HepG2 (cell line): Measurements from ENCODE around the gene LGALS1. TPM values are rescaled to one million over a fixed set of nuclear protein-coding genes. Genes with fewer than 3 reads are reported as not detected.
A peak's percentile ranks its signal among the peaks of the same experiment; 100 is the strongest.

Source experiments
- ATAC-seq: fragments of 200-7000 bp; cut with Tn5 transposase; 3 replicates; pipeline ENCODE4 v1.9.1; 2020; ENCODE audit warnings: mild to moderate bottlenecking, moderate library complexity
- BruUV-seq: library from RNA; stranded (reverse); fragments of 400-500 nt; replicated peaks from 2 replicates; lab custom pipeline; 2021; lab: Mats Ljungman, UMichigan
- CTCF ChIA-PET: fragments of 300-600 bp; formaldehyde crosslinking; extraction: SDS; loops from one replicate; lab custom pipeline; 2021; ENCODE audit warnings: low total read pairs, inconsistent platforms, low intra/inter-chr PET ratio; lab: Yijun Ruan, JAX
- POLR2A ChIA-PET: fragments of 350-600 bp; sonication (Branson Sonifier 250); formaldehyde crosslinking; loops from one replicate; lab custom pipeline; 2020; ENCODE audit warnings: antibody characterized with exemption, inconsistent platforms; lab: Yijun Ruan, JAX
- DNase-seq: peaks from one replicate; pipeline ENCODE4 v3.0.0-alpha.2; 2015; ENCODE audit warnings: low spot score
- FAIRE-seq: peaks from 3 replicates; lab custom pipeline; 2011; peaks lifted over from hg19 to GRCh38; lab: Jason Lieb, UNC
- H2AFZ ChIP-seq: one replicate; pipeline ENCODE4 v1.6.1; 2011; ENCODE audit warnings: low read length, inconsistent platforms
- H3K27ac ChIP-seq: fragments of 300-600 bp; 3 replicates; pipeline ENCODE4 v1.8.0; 2011; ENCODE audit warnings: mixed run types, mild to moderate bottlenecking, mixed read lengths, low read length, inconsistent platforms; ENCODE audit not compliant: insufficient read depth; ENCODE audit errors: extremely low read length
- H3K27me3 ChIP-seq, 2 experiments: fragments of 200-600 bp in 1 of 2; 2 replicates in 1 of 2; 3 replicates in 1 of 2; pipeline versions ENCODE4 v1.6.0 to v1.8.0; 2011; ENCODE audit warnings: low read length in 2 of 2, mild to moderate bottlenecking in 2 of 2, moderate library complexity in 2 of 2, inconsistent platforms in 1 of 2; ENCODE audit not compliant: insufficient read depth in 2 of 2, control insufficient read depth in 1 of 2
- H3K36me3 ChIP-seq, 2 experiments: fragments of 200-600 bp in 1 of 2; replicated peaks in 1 of 2; 2 replicates in 1 of 2; 3 replicates in 1 of 2; pipeline versions ENCODE4 v1.5.1 to v1.8.0; 2011; ENCODE audit warnings: low read length in 2 of 2, inconsistent platforms in 1 of 2; ENCODE audit not compliant: insufficient read depth in 2 of 2, control insufficient read depth in 1 of 2
- H3K4me1 ChIP-seq: 2 replicates; pipeline ENCODE4 v1.5.1; 2012; ENCODE audit warnings: low read length, inconsistent platforms; ENCODE audit not compliant: insufficient read depth
- H3K4me2 ChIP-seq: 2 replicates; pipeline ENCODE4 v1.6.0; 2011; ENCODE audit warnings: low read depth, low read length, inconsistent platforms
- H3K4me3 ChIP-seq, 3 experiments: fragments of 200-600 bp in 1 of 3; sonication (generic), shearing (Covaris generic) in 1 of 3; replicated peaks in 1 of 3; 2 replicates each; pipeline ENCODE4 v1.5.1; 2011 to 2016; ENCODE audit warnings: low read length in 3 of 3, inconsistent platforms in 2 of 3, low read depth in 2 of 3, mild to moderate bottlenecking in 2 of 3, control low read depth in 1 of 3, mixed read lengths in 1 of 3; ENCODE audit not compliant: insufficient read depth in 1 of 3
- H3K79me2 ChIP-seq: one replicate; pipeline ENCODE4 v1.6.1; 2011; ENCODE audit warnings: low read length, inconsistent platforms; ENCODE audit not compliant: insufficient read depth
- H3K9ac ChIP-seq: 2 replicates; pipeline ENCODE4 v1.6.0; 2011; ENCODE audit warnings: mild to moderate bottlenecking, low read depth, low read length, inconsistent platforms; ENCODE audit not compliant: insufficient read depth
- H3K9me3 ChIP-seq: 2 replicates; pipeline ENCODE4 v1.5.1; 2012; ENCODE audit warnings: mild to moderate bottlenecking, low read length
- H4K20me1 ChIP-seq: 2 replicates; pipeline ENCODE4 v1.6.0; 2011; ENCODE audit warnings: inconsistent platforms, mild to moderate bottlenecking, low read length, moderate library complexity; ENCODE audit not compliant: insufficient read depth
- BRCA1 ChIP-seq: sonication (generic); formaldehyde crosslinking; IDR thresholded peaks from 2 replicates; pipeline ENCODE4 v1.4.0; 2020; ENCODE audit warnings: missing genetic modification reagents
- KDM6A ChIP-seq: IDR thresholded peaks from 2 replicates; pipeline ENCODE4 v1.6.1; 2016; ENCODE audit warnings: low read depth
- NR2F2 ChIP-seq: IDR thresholded peaks from 2 replicates; pipeline ENCODE4 v1.6.1; 2012; ENCODE audit warnings: low read depth, inconsistent platforms, borderline replicate concordance
- SSRP1 ChIP-seq: IDR thresholded peaks from 2 replicates; pipeline ENCODE4 v1.6.1; 2016; ENCODE audit warnings: control low read depth
- ZBTB42 ChIP-seq: sonication (generic); formaldehyde crosslinking; IDR thresholded peaks from 2 replicates; pipeline ENCODE4 v1.5.0; 2020; ENCODE audit warnings: mild to moderate bottlenecking, missing genetic modification reagents
- ZMYM4 ChIP-seq: sonication (generic); formaldehyde crosslinking; IDR thresholded peaks from 2 replicates; pipeline ENCODE4 v1.8.1; 2023; ENCODE audit warnings: mild to moderate bottlenecking, missing genetic modification reagents
- ZNF430 ChIP-seq: sonication (generic); formaldehyde crosslinking; IDR thresholded peaks from 2 replicates; pipeline ENCODE4 v1.9.0; 2021; ENCODE audit warnings: mild to moderate bottlenecking, missing genetic modification reagents
- ZNF619 ChIP-seq: sonication (generic); formaldehyde crosslinking; IDR thresholded peaks from 2 replicates; pipeline ENCODE4 v1.4.0; 2020; ENCODE audit warnings: mild to moderate bottlenecking, missing genetic modification reagents
- WGBS: methylation state at CpG from one replicate; pipeline ENCODE4 v1.1.6; 2017; ENCODE audit warnings: low lambda C conversion rate; 5-methylcytosine and 5-hydroxymethylcytosine counted together
- in situ Hi-C: cut with HindIII; loops from 2 replicates; pipeline ENCODE4 v1.10.0; 2017; ENCODE audit warnings: low pct_unique_long_range_greater_than_20kb; ENCODE audit not compliant: extremely low pct_ligation_motif_present
- intact Hi-C: fragments of 100-400 bp; cut with micrococcal nuclease; formaldehyde crosslinking; loops from one replicate; pipeline ENCODE4 v1.10.0; 2022; ENCODE audit not compliant: unreplicated experiment
- polyA plus RNA-seq, 8 experiments: library from polyadenylated mRNA; depleted of rRNA in 3 of 8; stranded (reverse) in 7 of 8; unstranded in 1 of 8; fragments of >200 nt; fragmentation: Illumina TruSeq in 4 of 8; extraction: Trizol in 4 of 8; gene quantifications; 2 replicates each; pipeline versions ENCODE4 v1.2.1 to v1.2.3, GENCODE V29; 2011 to 2016; ENCODE audit warnings: low read depth in 4 of 8, missing spikeins in 1 of 8, mixed read lengths in 1 of 8; ENCODE audit not compliant: insufficient read depth in 1 of 8
- total RNA-seq, 5 experiments: library from RNA; depleted of rRNA; stranded (reverse); fragments of >200 nt; fragmentation: Illumina TruSeq; extraction: Trizol; gene quantifications; 2 replicates each; pipeline ENCODE4 v1.2.3, GENCODE V29; 2016; ENCODE audit warnings: low read depth in 1 of 5
- TF ChIP-seq, protein P1 (sequence below): sonication (generic); formaldehyde crosslinking; IDR thresholded peaks from 2 replicates; pipeline ENCODE4 v1.5.0; 2020; ENCODE audit warnings: mild to moderate bottlenecking, missing genetic modification reagents
- TF ChIP-seq, protein P2 (sequence below): sonication (generic); formaldehyde crosslinking; IDR thresholded peaks from 2 replicates; pipeline ENCODE4 v1.9.0; 2021; ENCODE audit warnings: missing genetic modification reagents, borderline replicate concordance
- TF ChIP-seq, protein P3 (sequence below): sonication (generic); formaldehyde crosslinking; IDR thresholded peaks from 2 replicates; pipeline ENCODE4 v1.8.0; 2022; ENCODE audit warnings: mild to moderate bottlenecking, missing genetic modification reagents; ENCODE audit not compliant: insufficient replicate concordance
- TF ChIP-seq, protein P4 (sequence below): sonication (generic); formaldehyde crosslinking; IDR thresholded peaks from 2 replicates; pipeline ENCODE4 v1.4.0; 2020; ENCODE audit warnings: missing genetic modification reagents
- TF ChIP-seq, protein P5 (sequence below): sonication (generic); formaldehyde crosslinking; IDR thresholded peaks from 2 replicates; pipeline ENCODE4 v1.5.1; 2020; ENCODE audit warnings: mild to moderate bottlenecking, moderate library complexity, missing genetic modification reagents

Gene LGALS1
- total and polyA plus RNA-seq, 2 of the 13 experiments (the other 11 are each of a cell fraction or from before 2014, with no cell fraction given): 103 to 858 TPM

DNA sequence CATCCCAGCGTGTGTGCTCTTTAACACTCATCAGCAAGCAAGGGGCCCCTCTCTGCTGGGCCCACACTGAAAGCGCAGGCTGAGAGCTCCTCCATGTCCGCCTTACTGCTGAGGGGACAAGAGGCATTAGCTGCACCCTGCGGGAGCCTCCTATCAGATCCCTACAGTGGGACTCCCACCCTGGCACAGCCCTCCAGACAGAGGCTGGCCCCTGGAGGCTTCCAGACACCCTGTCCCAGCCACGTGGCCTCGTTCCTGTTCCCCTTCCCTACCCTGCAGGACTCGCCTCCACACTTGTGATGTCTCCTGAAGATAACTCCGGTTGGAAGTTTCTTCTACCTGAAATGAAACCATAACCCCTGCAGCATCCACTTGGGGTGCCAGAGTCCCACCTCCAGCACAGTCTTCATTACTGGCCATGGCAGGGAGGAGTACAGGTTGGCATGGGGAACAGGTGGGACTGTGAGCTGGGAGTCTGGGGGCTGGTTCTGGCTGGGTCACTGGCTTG is 41.0 kb upstream of the LGALS1 start:
- ChIA-PET POLR2A (interaction anchor here (0.6 to 15.8 kb wide), 15 partner anchors 8 to 262 kb away, joined by 3 to 242 read pairs (median 4); partner anchors contain the start of genes GCAT, GGA1, NOL12 and PDXP), CTCF (interaction anchor here (0.7 to 1.5 kb wide), 2 partner anchors 11 to 47 kb away, joined by 3 to 4 read pairs; no protein-coding TSS in a partner anchor)
- in situ Hi-C loops (no loop called here), intact Hi-C loops (no loop called here)
- peak overlapping the region; percentile 84 for H3K27ac ChIP-seq
- no peak for DNase-seq
- no peaks in the 10 kb centered on the region; a peak in 1 of 5 replicates for H3K36me3 ChIP-seq
- H3K27me3 ChIP-seq: no peaks in the 10 kb centered on the region
- no peaks in the 10 kb centered on the region for H4K20me1 ChIP-seq
- TSS peak; percentile 11 for BruUV-seq
- peak overlapping the region; percentile 94 for H3K4me2 ChIP-seq
- H3K4me3 ChIP-seq: peak overlapping the region; percentile 31 to 69 (median 51); a peak in 5 of 6 replicates
- no peaks in the 10 kb centered on the region for H3K9me3 ChIP-seq
- H3K79me2 ChIP-seq: no peaks in the 10 kb centered on the region
- no peak overlapping the region for H2AFZ ChIP-seq
- H3K9ac ChIP-seq: peak overlapping the region; percentile 63
- peak; percentile 3 for ATAC-seq
- FAIRE-seq: no peak
- 0% methylated on average over 7 of the region's 8 CpGs for WGBS
- H3K4me1 ChIP-seq: peaks cover 88% of the 10 kb centered on the region
- TF ChIP-seq ZNF619 (CRISPR knock-in tag): no peak
- TF ChIP-seq, protein P1, sequence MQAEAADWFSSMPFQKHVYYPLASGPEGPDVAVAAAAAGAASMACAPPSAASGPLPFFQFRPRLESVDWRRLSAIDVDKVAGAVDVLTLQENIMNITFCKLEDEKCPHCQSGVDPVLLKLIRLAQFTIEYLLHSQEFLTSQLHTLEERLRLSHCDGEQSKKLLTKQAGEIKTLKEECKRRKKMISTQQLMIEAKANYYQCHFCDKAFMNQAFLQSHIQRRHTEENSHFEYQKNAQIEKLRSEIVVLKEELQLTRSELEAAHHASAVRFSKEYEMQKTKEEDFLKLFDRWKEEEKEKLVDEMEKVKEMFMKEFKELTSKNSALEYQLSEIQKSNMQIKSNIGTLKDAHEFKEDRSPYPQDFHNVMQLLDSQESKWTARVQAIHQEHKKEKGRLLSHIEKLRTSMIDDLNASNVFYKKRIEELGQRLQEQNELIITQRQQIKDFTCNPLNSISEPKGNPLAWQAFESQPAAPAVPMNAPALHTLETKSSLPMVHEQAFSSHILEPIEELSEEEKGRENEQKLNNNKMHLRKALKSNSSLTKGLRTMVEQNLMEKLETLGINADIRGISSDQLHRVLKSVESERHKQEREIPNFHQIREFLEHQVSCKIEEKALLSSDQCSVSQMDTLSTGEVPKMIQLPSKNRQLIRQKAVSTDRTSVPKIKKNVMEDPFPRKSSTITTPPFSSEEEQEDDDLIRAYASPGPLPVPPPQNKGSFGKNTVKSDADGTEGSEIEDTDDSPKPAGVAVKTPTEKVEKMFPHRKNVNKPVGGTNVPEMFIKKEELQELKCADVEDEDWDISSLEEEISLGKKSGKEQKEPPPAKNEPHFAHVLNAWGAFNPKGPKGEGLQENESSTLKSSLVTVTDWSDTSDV: 0 out of 2 replicates have a peak, but pooled peaks have one; percentile 84
- 0 out of 2 replicates have a peak, but pooled peaks have one; percentile 5 for TF ChIP-seq ZBTB42
- TF ChIP-seq SSRP1 (CRISPR knock-in tag): 0 out of 2 replicates have a peak, but pooled peaks have one; percentile 29
- TF ChIP-seq, protein P2, sequence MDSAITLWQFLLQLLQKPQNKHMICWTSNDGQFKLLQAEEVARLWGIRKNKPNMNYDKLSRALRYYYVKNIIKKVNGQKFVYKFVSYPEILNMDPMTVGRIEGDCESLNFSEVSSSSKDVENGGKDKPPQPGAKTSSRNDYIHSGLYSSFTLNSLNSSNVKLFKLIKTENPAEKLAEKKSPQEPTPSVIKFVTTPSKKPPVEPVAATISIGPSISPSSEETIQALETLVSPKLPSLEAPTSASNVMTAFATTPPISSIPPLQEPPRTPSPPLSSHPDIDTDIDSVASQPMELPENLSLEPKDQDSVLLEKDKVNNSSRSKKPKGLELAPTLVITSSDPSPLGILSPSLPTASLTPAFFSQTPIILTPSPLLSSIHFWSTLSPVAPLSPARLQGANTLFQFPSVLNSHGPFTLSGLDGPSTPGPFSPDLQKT (CRISPR knock-in tag): no peak
- TF ChIP-seq NR2F2: 0 out of 2 replicates have a peak, but pooled peaks have one; percentile 5
- TF ChIP-seq, protein P3, sequence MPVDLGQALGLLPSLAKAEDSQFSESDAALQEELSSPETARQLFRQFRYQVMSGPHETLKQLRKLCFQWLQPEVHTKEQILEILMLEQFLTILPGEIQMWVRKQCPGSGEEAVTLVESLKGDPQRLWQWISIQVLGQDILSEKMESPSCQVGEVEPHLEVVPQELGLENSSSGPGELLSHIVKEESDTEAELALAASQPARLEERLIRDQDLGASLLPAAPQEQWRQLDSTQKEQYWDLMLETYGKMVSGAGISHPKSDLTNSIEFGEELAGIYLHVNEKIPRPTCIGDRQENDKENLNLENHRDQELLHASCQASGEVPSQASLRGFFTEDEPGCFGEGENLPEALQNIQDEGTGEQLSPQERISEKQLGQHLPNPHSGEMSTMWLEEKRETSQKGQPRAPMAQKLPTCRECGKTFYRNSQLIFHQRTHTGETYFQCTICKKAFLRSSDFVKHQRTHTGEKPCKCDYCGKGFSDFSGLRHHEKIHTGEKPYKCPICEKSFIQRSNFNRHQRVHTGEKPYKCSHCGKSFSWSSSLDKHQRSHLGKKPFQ (CRISPR knock-in tag): peak; percentile 74
- TF ChIP-seq, protein P4, sequence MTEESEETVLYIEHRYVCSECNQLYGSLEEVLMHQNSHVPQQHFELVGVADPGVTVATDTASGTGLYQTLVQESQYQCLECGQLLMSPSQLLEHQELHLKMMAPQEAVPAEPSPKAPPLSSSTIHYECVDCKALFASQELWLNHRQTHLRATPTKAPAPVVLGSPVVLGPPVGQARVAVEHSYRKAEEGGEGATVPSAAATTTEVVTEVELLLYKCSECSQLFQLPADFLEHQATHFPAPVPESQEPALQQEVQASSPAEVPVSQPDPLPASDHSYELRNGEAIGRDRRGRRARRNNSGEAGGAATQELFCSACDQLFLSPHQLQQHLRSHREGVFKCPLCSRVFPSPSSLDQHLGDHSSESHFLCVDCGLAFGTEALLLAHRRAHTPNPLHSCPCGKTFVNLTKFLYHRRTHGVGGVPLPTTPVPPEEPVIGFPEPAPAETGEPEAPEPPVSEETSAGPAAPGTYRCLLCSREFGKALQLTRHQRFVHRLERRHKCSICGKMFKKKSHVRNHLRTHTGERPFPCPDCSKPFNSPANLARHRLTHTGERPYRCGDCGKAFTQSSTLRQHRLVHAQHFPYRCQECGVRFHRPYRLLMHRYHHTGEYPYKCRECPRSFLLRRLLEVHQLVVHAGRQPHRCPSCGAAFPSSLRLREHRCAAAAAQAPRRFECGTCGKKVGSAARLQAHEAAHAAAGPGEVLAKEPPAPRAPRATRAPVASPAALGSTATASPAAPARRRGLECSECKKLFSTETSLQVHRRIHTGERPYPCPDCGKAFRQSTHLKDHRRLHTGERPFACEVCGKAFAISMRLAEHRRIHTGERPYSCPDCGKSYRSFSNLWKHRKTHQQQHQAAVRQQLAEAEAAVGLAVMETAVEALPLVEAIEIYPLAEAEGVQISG: no peak
- no peak for TF ChIP-seq KDM6A (CRISPR knock-in tag)
- TF ChIP-seq, protein P5, sequence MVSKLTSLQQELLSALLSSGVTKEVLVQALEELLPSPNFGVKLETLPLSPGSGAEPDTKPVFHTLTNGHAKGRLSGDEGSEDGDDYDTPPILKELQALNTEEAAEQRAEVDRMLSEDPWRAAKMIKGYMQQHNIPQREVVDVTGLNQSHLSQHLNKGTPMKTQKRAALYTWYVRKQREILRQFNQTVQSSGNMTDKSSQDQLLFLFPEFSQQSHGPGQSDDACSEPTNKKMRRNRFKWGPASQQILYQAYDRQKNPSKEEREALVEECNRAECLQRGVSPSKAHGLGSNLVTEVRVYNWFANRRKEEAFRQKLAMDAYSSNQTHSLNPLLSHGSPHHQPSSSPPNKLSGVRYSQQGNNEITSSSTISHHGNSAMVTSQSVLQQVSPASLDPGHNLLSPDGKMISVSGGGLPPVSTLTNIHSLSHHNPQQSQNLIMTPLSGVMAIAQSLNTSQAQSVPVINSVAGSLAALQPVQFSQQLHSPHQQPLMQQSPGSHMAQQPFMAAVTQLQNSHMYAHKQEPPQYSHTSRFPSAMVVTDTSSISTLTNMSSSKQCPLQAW: peak; percentile 66; the same call in 1 of the 2 replicates
- 0 out of 2 replicates have a peak, but pooled peaks have one; percentile 36 for TF ChIP-seq BRCA1 (CRISPR knock-in tag)
- TF ChIP-seq ZNF430 (CRISPR knock-in tag): no peak
- TF ChIP-seq ZMYM4 (CRISPR knock-in tag): 0 out of 2 replicates have a peak, but pooled peaks have one; percentile 19
